SK-N-SH treated with all-trans-retinoic acid at 6 μM for 48 hours (cell line): ENCODE results near the gene MCRIP2.

ENCODE experiments used
- ATAC-seq: fragments of 200-7000 bp; cut with Tn5 transposase; 3 replicates; pipeline ENCODE4 v1.9.1; 2020; ENCODE audit warnings: mild to moderate bottlenecking, moderate library complexity
- ARNTL ChIP-seq: fragments of 450-650 bp; formaldehyde crosslinking; IDR thresholded peaks from 2 replicates; pipeline ENCODE4 v1.5.0; 2020; ENCODE audit warnings: low read depth, mild to moderate bottlenecking, moderate library complexity, borderline replicate concordance
- BACH2 ChIP-seq: fragments of 250-450 bp; sonication (Bioruptor Pico); IDR thresholded peaks from 2 replicates; pipeline ENCODE4 v1.9.0; 2021; ENCODE audit warnings: mild to moderate bottlenecking, borderline replicate concordance
- CSDC2 ChIP-seq: fragments of 250-450 bp; sonication (Bioruptor Pico); IDR thresholded peaks from 2 replicates; pipeline ENCODE4 v1.5.0; 2020; ENCODE audit warnings: mild to moderate bottlenecking, moderate library complexity
- ESRRG ChIP-seq: fragments of 250-450 bp; sonication (Bioruptor Pico); IDR thresholded peaks from 2 replicates; pipeline ENCODE4 v1.6.1; 2021; ENCODE audit warnings: mild to moderate bottlenecking
- GLIS3 ChIP-seq: fragments of 250-450 bp; sonication (Bioruptor Pico); IDR thresholded peaks from 2 replicates; pipeline ENCODE4 v1.5.0; 2020; ENCODE audit warnings: mild to moderate bottlenecking, moderate library complexity
- ISL1 ChIP-seq: fragments of 250-450 bp; sonication (Bioruptor Pico); IDR thresholded peaks from 2 replicates; pipeline ENCODE4 v2.1.2; 2022; ENCODE audit warnings: mild to moderate bottlenecking, moderate library complexity
- OSR1 ChIP-seq: fragments of 250-450 bp; sonication (Bioruptor Pico); IDR thresholded peaks from 2 replicates; pipeline ENCODE4 v1.8.0; 2022; ENCODE audit warnings: moderate library complexity, mild to moderate bottlenecking, inconsistent platforms
- PPARA ChIP-seq: fragments of 250-450 bp; sonication (Bioruptor Pico); IDR thresholded peaks from 2 replicates; pipeline ENCODE4 v1.5.0; 2020; ENCODE audit warnings: mild to moderate bottlenecking, borderline replicate concordance
- RARB ChIP-seq: fragments of 250-450 bp; sonication (Bioruptor Pico); IDR thresholded peaks from 2 replicates; pipeline ENCODE4 v1.8.0; 2021; ENCODE audit warnings: mild to moderate bottlenecking, moderate library complexity
- SNAI2 ChIP-seq: fragments of 250-450 bp; sonication (Bioruptor Pico); IDR thresholded peaks from 2 replicates; pipeline ENCODE4 v1.5.0; 2020; ENCODE audit warnings: mild to moderate bottlenecking, moderate library complexity
- TCF4 ChIP-seq: fragments of 250-450 bp; sonication (Bioruptor Pico); IDR thresholded peaks from 2 replicates; pipeline ENCODE4 v1.8.0; 2021; ENCODE audit warnings: mild to moderate bottlenecking, moderate library complexity, borderline replicate concordance
- ZC3H10 ChIP-seq: fragments of 250-450 bp; sonication (Bioruptor Pico); IDR thresholded peaks from 2 replicates; pipeline ENCODE4 v1.5.1; 2021; ENCODE audit warnings: mild to moderate bottlenecking, moderate library complexity
- ZFP3 ChIP-seq: fragments of 250-450 bp; sonication (Bioruptor Pico); IDR thresholded peaks from 2 replicates; pipeline ENCODE4 v1.5.0; 2020; ENCODE audit warnings: mild to moderate bottlenecking, moderate library complexity
- ZFP30 ChIP-seq: fragments of 450-650 bp; formaldehyde crosslinking; IDR thresholded peaks from 2 replicates; pipeline ENCODE4 v1.5.0; 2022; ENCODE audit warnings: mild to moderate bottlenecking, moderate library complexity
- ZNF565 ChIP-seq: fragments of 450-650 bp; formaldehyde crosslinking; conservative IDR thresholded peaks from 2 replicates; pipeline ENCODE4 v1.5.0; 2020; ENCODE audit warnings: low read depth, mild to moderate bottlenecking, moderate library complexity
- ZNF8 ChIP-seq: fragments of 450-650 bp; formaldehyde crosslinking; IDR thresholded peaks from 2 replicates; pipeline ENCODE4 v1.5.0; 2020; ENCODE audit warnings: mild to moderate bottlenecking, moderate library complexity
- TF ChIP-seq, protein P1 (sequence below): fragments of 250-450 bp; sonication (Bioruptor Pico); IDR thresholded peaks from 2 replicates; pipeline ENCODE4 v1.5.0; 2020; ENCODE audit warnings: mild to moderate bottlenecking, moderate library complexity
- TF ChIP-seq, protein P2 (sequence below): fragments of 250-450 bp; sonication (Bioruptor Pico); IDR thresholded peaks from 2 replicates; pipeline ENCODE4 v1.8.0; 2021; ENCODE audit warnings: low read depth, mild to moderate bottlenecking, moderate library complexity, borderline replicate concordance

Gene MCRIP2

DNA sequence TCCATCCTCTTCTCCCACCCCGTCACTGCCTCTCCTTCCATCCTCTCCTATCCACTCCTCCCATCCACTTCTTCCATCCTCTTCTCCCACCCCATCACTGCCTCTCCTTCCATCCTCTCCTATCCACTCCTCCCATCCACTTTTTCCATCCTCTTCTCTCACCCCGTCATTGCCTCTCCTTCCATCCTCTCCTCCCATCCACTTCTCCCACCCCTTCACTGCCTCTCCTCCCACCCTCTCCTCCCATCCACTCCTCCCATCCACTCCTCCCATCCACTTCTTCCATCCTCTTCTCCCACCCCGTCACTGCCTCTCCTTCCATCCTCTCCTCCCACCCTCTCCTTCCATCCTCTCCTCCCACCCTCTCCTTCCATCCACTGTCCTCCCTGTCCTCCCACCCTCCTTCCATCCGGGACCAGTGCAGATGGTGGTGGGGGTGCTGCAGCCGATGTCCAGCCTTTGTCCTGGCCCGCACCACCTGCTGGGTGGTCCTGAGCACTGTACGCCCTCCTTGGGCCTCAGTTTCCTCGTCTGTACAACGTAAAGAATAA lies 9.7 kb upstream of the MCRIP2 start:
- no peak for ATAC-seq

DNA sequence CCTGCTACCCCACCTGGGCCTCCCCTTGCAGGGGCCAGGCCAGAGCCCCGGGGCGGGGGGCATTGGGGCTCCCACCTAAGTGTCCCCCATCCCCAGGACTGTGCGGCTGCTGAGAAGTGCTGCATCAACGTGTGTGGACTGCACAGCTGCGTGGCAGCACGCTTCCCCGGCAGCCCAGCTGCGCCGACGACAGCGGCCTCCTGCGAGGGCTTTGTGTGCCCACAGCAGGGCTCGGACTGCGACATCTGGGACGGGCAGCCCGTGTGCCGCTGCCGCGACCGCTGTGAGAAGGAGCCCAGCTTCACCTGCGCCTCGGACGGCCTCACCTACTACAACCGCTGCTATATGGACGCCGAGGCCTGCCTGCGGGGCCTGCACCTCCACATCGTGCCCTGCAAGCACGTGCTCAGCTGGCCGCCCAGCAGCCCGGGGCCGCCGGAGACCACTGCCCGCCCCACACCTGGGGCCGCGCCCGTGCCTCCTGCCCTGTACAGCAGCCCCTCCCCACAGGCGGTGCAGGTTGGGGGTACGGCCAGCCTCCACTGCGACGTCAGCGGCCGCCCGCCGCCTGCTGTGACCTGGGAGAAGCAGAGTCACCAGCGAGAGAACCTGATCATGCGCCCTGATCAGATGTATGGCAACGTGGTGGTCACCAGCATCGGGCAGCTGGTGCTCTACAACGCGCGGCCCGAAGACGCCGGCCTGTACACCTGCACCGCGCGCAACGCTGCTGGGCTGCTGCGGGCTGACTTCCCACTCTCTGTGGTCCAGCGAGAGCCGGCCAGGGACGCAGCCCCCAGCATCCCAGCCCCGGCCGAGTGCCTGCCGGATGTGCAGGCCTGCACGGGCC lies 8.9 kb upstream of the MCRIP2 start:
- no peak for ATAC-seq
- TF ChIP-seq ARNTL (no peak), TCF4 (no peak), ZFP3 (CRISPR knock-in tag) (no peak)

More for the DNA sequence above, 9.7 kb upstream of the MCRIP2 start:
- TF ChIP-seq BACH2 (CRISPR knock-in tag): no peak
- no peak for TF ChIP-seq ZC3H10 (CRISPR knock-in tag)
- no peak for TF ChIP-seq ZNF565 (CRISPR knock-in tag)
- no peak for TF ChIP-seq ZNF8 (CRISPR knock-in tag)
- no peak for TF ChIP-seq PPARA (CRISPR knock-in tag)
- no peak for TF ChIP-seq SNAI2
- no peak for TF ChIP-seq ARNTL
- no peak for TF ChIP-seq ZFP3 (CRISPR knock-in tag)
- TF ChIP-seq, protein P1, sequence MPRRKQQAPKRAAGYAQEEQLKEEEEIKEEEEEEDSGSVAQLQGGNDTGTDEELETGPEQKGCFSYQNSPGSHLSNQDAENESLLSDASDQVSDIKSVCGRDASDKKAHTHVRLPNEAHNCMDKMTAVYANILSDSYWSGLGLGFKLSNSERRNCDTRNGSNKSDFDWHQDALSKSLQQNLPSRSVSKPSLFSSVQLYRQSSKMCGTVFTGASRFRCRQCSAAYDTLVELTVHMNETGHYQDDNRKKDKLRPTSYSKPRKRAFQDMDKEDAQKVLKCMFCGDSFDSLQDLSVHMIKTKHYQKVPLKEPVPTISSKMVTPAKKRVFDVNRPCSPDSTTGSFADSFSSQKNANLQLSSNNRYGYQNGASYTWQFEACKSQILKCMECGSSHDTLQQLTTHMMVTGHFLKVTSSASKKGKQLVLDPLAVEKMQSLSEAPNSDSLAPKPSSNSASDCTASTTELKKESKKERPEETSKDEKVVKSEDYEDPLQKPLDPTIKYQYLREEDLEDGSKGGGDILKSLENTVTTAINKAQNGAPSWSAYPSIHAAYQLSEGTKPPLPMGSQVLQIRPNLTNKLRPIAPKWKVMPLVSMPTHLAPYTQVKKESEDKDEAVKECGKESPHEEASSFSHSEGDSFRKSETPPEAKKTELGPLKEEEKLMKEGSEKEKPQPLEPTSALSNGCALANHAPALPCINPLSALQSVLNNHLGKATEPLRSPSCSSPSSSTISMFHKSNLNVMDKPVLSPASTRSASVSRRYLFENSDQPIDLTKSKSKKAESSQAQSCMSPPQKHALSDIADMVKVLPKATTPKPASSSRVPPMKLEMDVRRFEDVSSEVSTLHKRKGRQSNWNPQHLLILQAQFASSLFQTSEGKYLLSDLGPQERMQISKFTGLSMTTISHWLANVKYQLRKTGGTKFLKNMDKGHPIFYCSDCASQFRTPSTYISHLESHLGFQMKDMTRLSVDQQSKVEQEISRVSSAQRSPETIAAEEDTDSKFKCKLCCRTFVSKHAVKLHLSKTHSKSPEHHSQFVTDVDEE (CRISPR knock-in tag): no peak
- TF ChIP-seq, all 23 proteins: peak for 0

DNA sequence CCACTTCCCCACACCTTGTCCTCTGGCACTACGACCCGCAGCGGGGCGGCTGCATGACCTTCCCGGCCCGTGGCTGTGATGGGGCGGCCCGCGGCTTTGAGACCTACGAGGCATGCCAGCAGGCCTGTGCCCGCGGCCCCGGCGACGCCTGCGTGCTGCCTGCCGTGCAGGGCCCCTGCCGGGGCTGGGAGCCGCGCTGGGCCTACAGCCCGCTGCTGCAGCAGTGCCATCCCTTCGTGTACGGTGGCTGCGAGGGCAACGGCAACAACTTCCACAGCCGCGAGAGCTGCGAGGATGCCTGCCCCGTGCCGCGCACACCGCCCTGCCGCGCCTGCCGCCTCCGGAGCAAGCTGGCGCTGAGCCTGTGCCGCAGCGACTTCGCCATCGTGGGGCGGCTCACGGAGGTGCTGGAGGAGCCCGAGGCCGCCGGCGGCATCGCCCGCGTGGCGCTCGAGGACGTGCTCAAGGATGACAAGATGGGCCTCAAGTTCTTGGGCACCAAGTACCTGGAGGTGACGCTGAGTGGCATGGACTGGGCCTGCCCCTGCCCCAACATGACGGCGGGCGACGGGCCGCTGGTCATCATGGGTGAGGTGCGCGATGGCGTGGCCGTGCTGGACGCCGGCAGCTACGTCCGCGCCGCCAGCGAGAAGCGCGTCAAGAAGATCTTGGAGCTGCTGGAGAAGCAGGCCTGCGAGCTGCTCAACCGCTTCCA lies 8.1 kb upstream of the MCRIP2 start:
- ATAC-seq: no peak
- TF ChIP-seq ZFP30 (CRISPR knock-in tag): no peak
- TF ChIP-seq ZC3H10 (CRISPR knock-in tag): no peak
- no peak for TF ChIP-seq ISL1
- TF ChIP-seq ZNF8 (CRISPR knock-in tag): no peak
- TF ChIP-seq, protein P2, sequence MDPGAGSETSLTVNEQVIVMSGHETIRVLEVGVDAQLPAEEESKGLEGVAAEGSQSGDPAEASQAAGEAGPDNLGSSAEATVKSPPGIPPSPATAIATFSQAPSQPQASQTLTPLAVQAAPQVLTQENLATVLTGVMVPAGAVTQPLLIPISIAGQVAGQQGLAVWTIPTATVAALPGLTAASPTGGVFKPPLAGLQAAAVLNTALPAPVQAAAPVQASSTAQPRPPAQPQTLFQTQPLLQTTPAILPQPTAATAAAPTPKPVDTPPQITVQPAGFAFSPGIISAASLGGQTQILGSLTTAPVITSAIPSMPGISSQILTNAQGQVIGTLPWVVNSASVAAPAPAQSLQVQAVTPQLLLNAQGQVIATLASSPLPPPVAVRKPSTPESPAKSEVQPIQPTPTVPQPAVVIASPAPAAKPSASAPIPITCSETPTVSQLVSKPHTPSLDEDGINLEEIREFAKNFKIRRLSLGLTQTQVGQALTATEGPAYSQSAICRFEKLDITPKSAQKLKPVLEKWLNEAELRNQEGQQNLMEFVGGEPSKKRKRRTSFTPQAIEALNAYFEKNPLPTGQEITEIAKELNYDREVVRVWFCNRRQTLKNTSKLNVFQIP (CRISPR knock-in tag): no peak
- TF ChIP-seq ESRRG: no peak
- TF ChIP-seq, protein P1 (CRISPR knock-in tag): no peak
- TF ChIP-seq OSR1: no peak
- no peak for TF ChIP-seq ZNF565 (CRISPR knock-in tag)
- no peak for TF ChIP-seq TCF4
- no peak for TF ChIP-seq CSDC2 (CRISPR knock-in tag)
- TF ChIP-seq SNAI2: no peak

DNA sequence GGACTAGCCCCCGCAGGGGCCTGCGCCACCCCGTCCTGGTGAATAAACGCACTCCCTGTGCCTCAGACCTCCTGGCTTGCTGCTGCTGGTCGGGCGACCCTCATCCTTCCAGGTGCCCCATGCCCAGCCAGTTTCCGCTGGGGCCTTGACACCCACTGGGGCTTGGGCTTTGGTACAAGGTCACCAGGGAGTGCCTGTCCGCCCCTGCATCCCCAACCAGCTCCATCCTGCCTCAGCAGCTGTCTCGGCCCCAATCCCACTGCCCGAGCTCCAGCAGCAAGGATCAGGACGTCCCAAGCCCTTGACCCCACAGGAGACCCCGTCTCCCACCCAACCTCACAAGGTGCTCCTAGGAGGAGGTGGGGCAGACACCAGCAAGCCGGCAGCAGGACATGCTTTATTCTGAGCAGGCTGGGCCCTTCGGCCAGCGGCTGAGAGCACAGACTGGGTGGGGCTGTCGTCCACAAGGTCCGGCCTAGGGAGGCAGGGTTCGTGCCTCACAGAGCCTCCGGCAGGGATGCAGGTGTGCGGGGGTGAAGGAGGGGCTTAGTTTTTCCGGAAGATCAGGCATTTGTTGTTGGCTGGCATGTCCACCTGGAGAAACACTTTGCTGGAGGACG lies 7.5 kb upstream of the MCRIP2 start:
- TF ChIP-seq ISL1 (no peak), GLIS3 (CRISPR knock-in tag) (no peak), SNAI2 (no peak), RARB (CRISPR knock-in tag) (no peak), OSR1 (no peak), ARNTL (no peak)
- ATAC-seq: no peak
